ENCODE data around the gene RNF222.
"Not testable (repeated sequence)": the region's sequence is repeated elsewhere in the genome, so short reads cannot be mapped to it uniquely, and the experiment has no call there.

Gene RNF222

GRCh38 chr17:8377422-8377821, 20.2 kb downstream of the RNF222 start:
- DNase-seq: no peak

- DNase-seq: peak; percentile 90
Measured at GRCh38 chr17:8376271-8377067, 21.2 kb downstream of the RNF222 start, which contains the start of gene KRABD2. TSS of gene KRABD2 (minus strand) at chr17:8376704.

- DNase-seq: no peak
Measured at GRCh38 chr17:8375738-8376259, 21.8 kb downstream of the RNF222 start.

- not testable (repeated sequence) for DNase-seq
Measured at GRCh38 chr17:8373856-8374255, 23.8 kb downstream of the RNF222 start.

- no peak for DNase-seq
Measured at GRCh38 chr17:8372422-8372821, 25.2 kb downstream of the RNF222 start.

GRCh38 chr17:8371786-8372185, 25.8 kb downstream of the RNF222 start:
- DNase-seq: no peak

- no peak for DNase-seq
Measured at GRCh38 chr17:8369944-8370343, 27.7 kb downstream of the RNF222 start.

GRCh38 chr17:8368193-8368592, 29.4 kb downstream of the RNF222 start:
- DNase-seq: no peak

- no peak for DNase-seq
Measured at GRCh38 chr17:8366231-8366630, 31.4 kb downstream of the RNF222 start.

- no peak for DNase-seq
Measured at GRCh38 chr17:8365143-8365542, 32.5 kb downstream of the RNF222 start.

GRCh38 chr17:8362651-8363332, 34.8 kb downstream of the RNF222 start:
- no peak for DNase-seq

- DNase-seq: no peak
Measured at GRCh38 chr17:8360751-8361150, 36.9 kb downstream of the RNF222 start.

- DNase-seq: no peak
Measured at GRCh38 chr17:8360260-8360659, 37.4 kb downstream of the RNF222 start.

GRCh38 chr17:8359769-8360168, 37.9 kb downstream of the RNF222 start:
- no peak for DNase-seq

- DNase-seq: no peak
Measured at GRCh38 chr17:8357910-8358309, 39.7 kb downstream of the RNF222 start.

GRCh38 chr17:8354236-8354635, 43.4 kb downstream of the RNF222 start:
- no peak for DNase-seq

- DNase-seq: no peak
Measured at GRCh38 chr17:8353736-8354135, 43.9 kb downstream of the RNF222 start.

- no peak for DNase-seq
Measured at GRCh38 chr17:8350339-8350738, 47.3 kb downstream of the RNF222 start.

GRCh38 chr17:8347001-8347400, 50.6 kb downstream of the RNF222 start:
- not testable (repeated sequence) for DNase-seq

GRCh38 chr17:8345951-8346665, 51.5 kb downstream of the RNF222 start:
- DNase-seq: no peak

- peak; percentile 7 for DNase-seq
Measured at GRCh38 chr17:8345052-8345690, 52.5 kb downstream of the RNF222 start.

GRCh38 chr17:8341456-8341855, 56.2 kb downstream of the RNF222 start:
- no peak for DNase-seq
